Rectal smooth muscle tissue (tissue), 1 donor: Measurements from ENCODE around the gene PTPRG.

Source experiments
- H3K27ac ChIP-seq: one replicate; pipeline ENCODE4 v1.7.0; 2013; ENCODE audit warnings: low read depth, low read length, inconsistent platforms
- H3K27me3 ChIP-seq: one replicate; pipeline ENCODE4 v1.7.0; 2013; ENCODE audit warnings: low read length; ENCODE audit not compliant: control insufficient read depth, insufficient read depth
- H3K36me3 ChIP-seq: one replicate; pipeline ENCODE4 v1.7.0; 2013; ENCODE audit warnings: low read length; ENCODE audit not compliant: control insufficient read depth, insufficient read depth
- H3K4me1 ChIP-seq: one replicate; pipeline ENCODE4 v1.7.0; 2013; ENCODE audit warnings: low read length; ENCODE audit not compliant: control insufficient read depth, insufficient read depth
- H3K4me3 ChIP-seq: one replicate; pipeline ENCODE4 v1.7.0; 2013; ENCODE audit warnings: low read length
- H3K9ac ChIP-seq: one replicate; pipeline ENCODE4 v1.7.0; 2013; ENCODE audit warnings: low read length

Gene PTPRG

DNA sequence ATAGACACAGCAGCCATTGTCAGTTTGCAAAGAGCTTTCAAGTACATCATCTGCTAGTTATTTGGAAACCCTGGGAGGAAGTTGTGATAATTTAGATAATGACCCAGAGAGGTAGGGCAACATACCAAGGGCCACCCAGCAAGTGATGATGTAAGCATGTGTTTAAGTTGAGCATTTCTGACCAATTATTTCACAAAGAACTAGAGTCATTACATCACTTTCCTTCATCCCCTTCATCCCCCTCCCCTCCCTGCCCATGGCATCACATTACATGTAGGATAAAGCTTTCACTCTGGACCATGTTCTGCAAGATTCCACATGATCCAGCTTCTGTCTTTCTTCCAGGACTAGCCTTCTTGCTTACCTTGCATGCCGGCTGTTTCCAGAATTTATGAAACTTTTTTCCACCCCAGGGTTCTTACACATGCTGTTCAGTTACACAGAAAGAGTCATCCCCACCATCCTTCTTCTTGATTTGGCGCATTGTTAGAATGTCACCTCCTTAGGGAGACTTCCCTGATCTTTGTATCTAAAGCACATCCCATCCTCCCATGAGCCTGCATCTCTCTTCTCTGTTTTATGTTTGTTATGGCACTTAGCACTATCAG is 71.3 kb downstream of the PTPRG start:
- Histone ChIP-seq H3K27ac (no peak overlapping the region), H3K36me3 (no peaks in the 10 kb centered on the region), H3K4me1 (peaks cover 6% of the 10 kb centered on the region), H3K9ac (no peak overlapping the region), H3K4me3 (no peak overlapping the region), H3K27me3 (no peaks in the 10 kb centered on the region)

DNA sequence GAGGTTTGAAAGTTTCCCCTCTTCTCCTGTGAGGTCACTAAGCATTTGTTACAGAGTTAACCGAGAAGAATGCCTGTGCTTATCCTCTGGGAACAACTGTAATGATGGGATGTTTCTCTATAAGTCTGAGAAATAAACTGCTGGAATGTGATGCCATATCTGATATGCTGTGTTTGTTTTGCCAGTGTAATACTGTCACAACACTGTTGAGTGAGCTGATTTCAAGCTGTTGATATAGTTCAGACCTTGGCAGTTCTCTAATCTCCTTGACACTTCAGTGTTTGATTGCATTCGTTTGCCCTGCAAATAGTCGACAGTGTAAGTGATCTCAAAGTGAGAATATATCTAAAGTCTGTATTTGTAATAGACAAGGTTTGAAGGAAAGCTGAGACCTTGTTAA is 73.3 kb downstream of the PTPRG start:
- no peaks in the 10 kb centered on the region for H3K36me3 ChIP-seq
- H3K27ac ChIP-seq = no peak overlapping the region
- H3K27me3 ChIP-seq = no peaks in the 10 kb centered on the region
- no peak overlapping the region for H3K4me3 ChIP-seq
- H3K4me1 ChIP-seq = peaks cover 6% of the 10 kb centered on the region
- no peak overlapping the region for H3K9ac ChIP-seq

DNA sequence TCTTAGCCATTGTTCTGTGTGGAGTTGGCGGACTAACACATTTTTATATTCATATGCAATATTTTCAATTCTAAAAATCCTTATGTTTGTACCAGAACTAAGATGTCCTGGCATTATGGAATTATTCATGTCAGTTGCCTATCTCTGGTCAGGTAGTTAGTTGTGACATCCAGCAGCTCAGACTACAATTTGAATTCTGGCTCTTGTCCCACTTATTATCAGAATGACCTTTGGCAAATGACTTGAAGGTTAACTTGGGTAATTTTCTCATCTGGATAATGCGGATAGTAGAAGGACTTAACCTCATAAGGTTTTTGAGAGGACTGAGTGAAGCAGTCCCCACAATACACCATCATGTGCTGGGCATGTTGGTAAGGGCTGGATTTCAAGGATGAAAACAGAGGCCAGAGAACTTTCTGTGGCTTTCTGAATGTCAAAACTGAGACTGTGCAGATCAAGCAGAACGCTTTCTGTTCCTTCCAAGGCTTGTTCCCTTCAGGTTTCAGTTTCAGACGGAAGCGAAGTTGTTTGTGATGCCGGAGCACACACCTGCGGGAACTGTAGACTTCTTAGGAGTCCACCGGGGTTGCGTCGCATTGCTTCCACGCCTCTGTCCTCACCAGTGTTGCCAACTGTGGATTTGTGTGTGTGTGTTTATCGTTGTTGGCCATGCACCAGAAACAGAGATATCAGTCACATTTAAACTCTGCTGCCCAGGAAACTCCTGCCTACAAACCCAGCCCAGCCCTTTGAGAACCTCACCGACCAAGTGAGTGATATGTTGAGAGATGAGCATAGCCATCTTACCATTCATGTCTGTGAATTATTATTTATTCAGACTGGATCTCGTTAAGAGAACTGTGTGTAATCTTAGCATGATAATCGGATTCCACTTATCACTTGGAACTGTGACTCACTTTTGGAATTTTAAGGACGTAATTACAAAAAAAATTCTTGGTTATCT is 76.0 kb downstream of the PTPRG start:
- Histone ChIP-seq H3K27me3 (no peaks in the 10 kb centered on the region), H3K4me3 (peak overlapping the region; percentile 56), H3K36me3 (no peaks in the 10 kb centered on the region), H3K9ac (no peak overlapping the region), H3K4me1 (peaks cover 6% of the 10 kb centered on the region), H3K27ac (peak overlapping the region; percentile 81)

GRCh38 chr3:61638741-61639140 is 77.4 kb downstream of the PTPRG start:
- Histone ChIP-seq H3K4me3 (no peak overlapping the region), H3K27ac (no peak overlapping the region), H3K4me1 (peaks cover 6% of the 10 kb centered on the region)

GRCh38 chr3:61639991-61640390 is 78.6 kb downstream of the PTPRG start:
- H3K27me3 ChIP-seq = no peaks in the 10 kb centered on the region
- H3K27ac ChIP-seq = no peak overlapping the region
- no peak overlapping the region for H3K4me3 ChIP-seq
- H3K4me1 ChIP-seq = peaks cover 6% of the 10 kb centered on the region
- no peak overlapping the region for H3K9ac ChIP-seq
- no peaks in the 10 kb centered on the region for H3K36me3 ChIP-seq

More at GRCh38 chr3:61638741-61639140, 77.4 kb downstream of the PTPRG start:
- Histone ChIP-seq H3K27me3 (no peaks in the 10 kb centered on the region), H3K36me3 (no peaks in the 10 kb centered on the region), H3K9ac (no peak overlapping the region)

- Histone ChIP-seq H3K36me3 (no peaks in the 10 kb centered on the region), H3K4me3 (no peak overlapping the region), H3K9ac (no peak overlapping the region), H3K27ac (no peak overlapping the region), H3K4me1 (peaks cover 14% of the 10 kb centered on the region), H3K27me3 (no peaks in the 10 kb centered on the region)
These were observed 83.8 kb downstream of the PTPRG start for GRCh38 chr3:61645148-61645547.

DNA sequence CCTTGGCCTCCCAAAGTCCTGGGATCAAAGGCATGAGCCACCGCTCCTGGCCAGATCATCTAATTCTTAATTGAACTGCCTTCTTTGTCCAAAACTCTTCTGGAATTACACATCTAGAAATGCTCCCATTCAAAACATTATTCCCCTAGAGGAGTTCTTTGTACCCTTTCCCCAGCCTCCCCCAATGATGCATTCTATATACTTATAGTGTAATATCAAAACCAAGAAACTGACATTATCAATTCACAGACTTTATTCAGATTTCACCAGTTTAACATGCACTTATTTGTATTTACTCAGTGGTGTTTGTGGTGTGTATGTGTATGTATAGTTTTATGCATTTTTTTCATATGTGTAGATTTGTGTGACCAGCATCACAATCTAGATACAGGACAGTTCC is 85.0 kb downstream of the PTPRG start:
- no peak overlapping the region for H3K4me3 ChIP-seq
- H3K4me1 ChIP-seq = peaks cover 18% of the 10 kb centered on the region
- H3K9ac ChIP-seq = no peak overlapping the region
- no peaks in the 10 kb centered on the region for H3K27me3 ChIP-seq
- H3K27ac ChIP-seq = no peak overlapping the region
- H3K36me3 ChIP-seq = no peaks in the 10 kb centered on the region

GRCh38 chr3:61646851-61647525 is 85.6 kb downstream of the PTPRG start:
- Histone ChIP-seq H3K27ac (no peak overlapping the region), H3K27me3 (no peaks in the 10 kb centered on the region), H3K4me3 (no peak overlapping the region), H3K9ac (no peak overlapping the region), H3K36me3 (no peaks in the 10 kb centered on the region), H3K4me1 (peaks cover 18% of the 10 kb centered on the region)

DNA sequence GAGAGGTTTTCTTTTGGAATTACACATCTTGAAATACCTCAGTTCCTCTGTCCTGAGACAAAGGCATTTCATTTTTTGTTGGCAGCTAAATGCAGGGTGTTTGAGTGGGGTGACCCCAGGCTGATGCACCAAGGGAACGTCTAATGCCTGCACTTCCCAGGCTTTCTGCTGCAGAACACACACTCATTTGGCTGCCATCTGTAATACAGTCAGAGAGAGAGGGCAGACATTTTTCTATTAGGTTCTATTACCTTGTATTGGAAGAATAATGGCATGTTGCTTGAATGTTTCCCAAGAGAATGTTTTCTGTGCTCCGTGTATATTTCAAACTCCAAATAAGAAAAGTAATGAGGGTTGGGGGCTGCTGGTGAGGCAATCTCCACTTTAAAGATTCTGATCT is 87.1 kb downstream of the PTPRG start:
- Histone ChIP-seq H3K9ac (no peak overlapping the region), H3K4me3 (no peak overlapping the region), H3K27me3 (no peaks in the 10 kb centered on the region), H3K27ac (no peak overlapping the region), H3K36me3 (no peaks in the 10 kb centered on the region), H3K4me1 (peaks cover 18% of the 10 kb centered on the region)

- peaks cover 18% of the 10 kb centered on the region for H3K4me1 ChIP-seq
- no peaks in the 10 kb centered on the region for H3K36me3 ChIP-seq
- peak overlapping the region; percentile 83 for H3K27ac ChIP-seq
These were observed 88.2 kb downstream of the PTPRG start for GRCh38 chr3:61649381-61650170.

GRCh38 chr3:61650276-61650675 is 88.9 kb downstream of the PTPRG start:
- Histone ChIP-seq H3K36me3 (no peaks in the 10 kb centered on the region), H3K27ac (peak overlapping the region; percentile 83), H3K4me3 (no peak overlapping the region), H3K9ac (no peak overlapping the region), H3K27me3 (no peaks in the 10 kb centered on the region), H3K4me1 (peaks cover 18% of the 10 kb centered on the region)

More at GRCh38 chr3:61649381-61650170, 88.2 kb downstream of the PTPRG start:
- Histone ChIP-seq H3K9ac (no peak overlapping the region), H3K27me3 (no peaks in the 10 kb centered on the region), H3K4me3 (no peak overlapping the region)
